DMS 273 treated with DMSO at 0.1 percent for 48 hours (cell line): Measurements from ENCODE around the gene ATP8B3.
"Not testable (repeated sequence)": the region's sequence is repeated elsewhere in the genome, so short reads cannot be mapped to it uniquely, and the experiment has no call there.

Experiments
- DNase-seq: peaks from one replicate; lab custom pipeline; 2025; lab: John Stamatoyannopoulos, UW

ATP8B3 gene

DNA sequence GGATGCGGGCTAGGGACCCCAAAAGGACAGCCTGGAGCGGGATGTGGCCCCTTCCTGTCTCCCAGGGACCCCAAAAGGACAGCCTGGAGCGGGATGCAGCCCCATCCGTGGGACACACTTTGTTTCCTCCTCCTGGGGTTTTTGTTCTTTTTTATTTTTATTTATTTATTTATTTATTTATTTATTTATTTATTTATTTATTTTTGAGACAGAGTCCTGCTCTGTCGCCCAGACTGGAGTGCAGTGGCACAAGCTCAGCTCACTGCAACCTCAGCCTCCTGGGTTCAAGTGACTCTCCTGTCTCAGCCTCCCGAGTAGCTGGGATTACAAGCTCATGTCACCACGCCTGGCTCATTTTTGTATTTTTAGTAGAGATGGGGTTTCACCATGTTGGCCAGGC, 14.8 kb downstream of the ATP8B3 start:
- DNase-seq, result not testable (repeated sequence)

DNA sequence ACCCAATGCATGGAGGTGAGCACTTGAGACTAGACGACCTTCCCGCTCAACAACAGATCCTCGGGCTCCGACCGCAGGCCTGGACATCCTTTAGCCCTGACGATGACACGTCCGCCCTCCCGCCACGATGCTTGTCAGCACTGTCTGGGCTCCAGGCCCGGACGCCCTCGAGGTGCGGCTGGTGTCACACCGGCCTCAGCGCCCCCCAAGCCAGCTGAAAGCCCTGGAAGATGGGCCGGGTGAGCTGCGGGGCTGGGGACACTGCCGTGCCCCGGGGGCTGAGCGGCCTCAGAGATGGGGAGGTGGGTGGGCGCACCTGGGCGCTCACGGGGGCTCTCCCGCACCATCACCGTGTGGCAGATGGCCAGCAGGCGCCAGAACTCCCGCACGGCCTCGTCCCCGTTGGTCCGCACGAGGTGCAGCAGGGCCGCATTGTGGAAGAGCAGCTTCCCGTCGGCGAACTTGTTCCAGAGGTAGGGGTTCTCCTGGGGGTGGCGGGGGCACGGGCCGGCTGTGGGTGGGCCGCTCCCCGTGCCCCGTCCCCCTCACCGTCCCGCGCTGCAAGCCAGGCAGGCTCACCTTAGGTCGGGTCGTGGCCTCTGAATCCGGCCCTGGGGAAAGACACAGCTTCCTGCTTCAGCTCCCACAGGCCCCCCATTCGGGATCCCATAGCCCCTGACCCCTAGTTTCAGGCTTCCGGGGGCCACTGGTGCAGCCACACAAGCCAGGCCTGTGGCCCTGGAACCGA, 15.5 kb downstream of the ATP8B3 start:
- DNase-seq, result no peak

- no peak for DNase-seq
Observed at GRCh38 chr19:1794424-1795172, 17.5 kb downstream of the ATP8B3 start.

DNA sequence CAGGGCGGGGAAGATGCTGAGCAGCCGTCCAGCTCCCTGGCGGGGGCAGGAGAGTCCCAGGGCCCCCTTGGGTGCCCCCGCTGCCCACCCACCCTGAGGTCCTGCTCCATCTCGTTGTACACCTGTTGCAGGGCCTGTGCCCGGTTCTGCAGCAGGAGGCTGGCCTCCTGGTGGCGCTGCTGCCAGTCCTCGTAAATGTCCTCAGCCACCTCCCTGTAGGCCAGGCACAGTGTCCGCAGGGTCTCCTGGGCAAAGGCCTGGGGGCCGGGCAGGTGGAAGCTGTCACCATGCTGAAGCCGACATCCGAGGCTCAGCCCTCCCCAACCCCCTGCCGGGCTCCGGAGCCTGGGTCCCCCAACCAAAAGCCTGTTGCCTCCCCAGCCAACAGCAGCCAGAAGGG, 20.2 kb downstream of the ATP8B3 start:
- no peak for DNase-seq

DNA sequence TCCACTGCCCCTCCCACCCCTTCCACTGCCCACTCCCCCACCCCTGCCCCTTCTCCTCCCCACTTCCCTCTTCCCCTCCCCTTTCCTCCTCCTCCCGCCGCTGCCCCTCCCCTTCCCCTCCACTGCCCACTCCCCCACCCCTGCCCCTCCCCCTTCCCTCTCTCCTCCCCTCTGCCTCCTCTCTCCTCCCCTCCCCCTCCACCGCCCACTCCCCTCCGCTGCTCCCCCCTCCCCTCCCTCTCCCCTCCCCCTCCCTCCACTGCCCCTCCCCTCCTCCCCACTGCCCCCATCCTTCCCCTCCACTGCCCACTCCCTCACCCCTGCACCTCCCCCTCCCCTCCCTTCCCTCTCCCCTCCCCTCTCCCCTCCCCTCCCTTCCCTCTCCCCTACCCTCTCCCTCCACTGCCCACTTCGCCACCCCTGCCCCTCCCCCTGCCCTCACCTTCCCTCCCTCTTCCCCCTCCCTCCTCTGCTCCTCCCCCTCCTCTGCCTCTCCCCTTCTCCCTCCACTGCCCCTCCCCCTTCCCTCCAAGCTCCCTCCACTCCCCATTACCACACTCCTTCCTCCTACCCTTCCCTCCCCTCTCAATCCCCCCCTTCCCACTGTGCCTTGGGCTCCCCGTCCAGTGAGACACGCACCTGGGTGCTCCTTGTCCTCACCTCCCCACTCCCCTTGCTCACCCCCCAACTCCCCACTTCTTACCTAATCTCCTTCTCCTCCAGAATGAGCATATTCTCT, 21.9 kb downstream of the ATP8B3 start:
- DNase-seq, result no peak

DNA sequence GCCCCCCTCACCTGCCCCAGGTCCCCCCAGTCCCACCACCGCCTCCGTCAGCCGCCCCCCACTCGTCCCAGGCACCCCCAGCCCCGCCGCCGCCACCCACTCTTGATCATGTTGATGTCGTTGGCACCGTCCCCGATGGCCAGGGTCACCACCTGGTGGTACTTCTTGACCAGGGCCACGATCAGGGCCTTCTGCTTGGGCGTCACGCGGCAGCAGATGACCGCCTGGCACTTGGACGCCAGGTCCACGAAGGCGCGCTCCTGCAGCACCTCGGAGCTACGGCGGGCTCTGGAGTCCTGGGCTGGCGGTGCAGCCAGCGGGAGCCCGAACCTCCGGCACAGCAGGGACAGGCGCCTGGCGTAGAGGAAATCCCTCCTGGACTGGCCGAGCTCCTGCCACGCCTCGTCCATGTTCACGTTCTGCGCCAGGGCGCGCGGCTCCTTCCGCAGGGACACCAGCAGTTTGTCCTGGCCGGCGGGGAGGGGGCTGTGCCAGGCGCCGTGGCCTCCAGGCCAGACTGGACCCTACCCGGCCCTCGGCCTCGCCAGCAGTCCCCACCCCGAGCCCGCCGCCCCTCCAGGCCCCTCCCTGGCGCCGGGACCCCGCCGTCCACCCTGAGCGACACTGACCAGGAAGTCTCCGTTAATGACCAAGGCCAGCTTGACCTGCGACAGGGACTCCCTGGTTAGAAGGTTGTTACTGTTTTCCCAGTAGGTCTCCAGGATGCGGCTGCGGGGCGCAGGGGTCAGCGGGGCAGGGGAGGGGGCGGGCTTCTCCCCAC, 22.6 kb downstream of the ATP8B3 start:
- DNase-seq, result no peak

DNA sequence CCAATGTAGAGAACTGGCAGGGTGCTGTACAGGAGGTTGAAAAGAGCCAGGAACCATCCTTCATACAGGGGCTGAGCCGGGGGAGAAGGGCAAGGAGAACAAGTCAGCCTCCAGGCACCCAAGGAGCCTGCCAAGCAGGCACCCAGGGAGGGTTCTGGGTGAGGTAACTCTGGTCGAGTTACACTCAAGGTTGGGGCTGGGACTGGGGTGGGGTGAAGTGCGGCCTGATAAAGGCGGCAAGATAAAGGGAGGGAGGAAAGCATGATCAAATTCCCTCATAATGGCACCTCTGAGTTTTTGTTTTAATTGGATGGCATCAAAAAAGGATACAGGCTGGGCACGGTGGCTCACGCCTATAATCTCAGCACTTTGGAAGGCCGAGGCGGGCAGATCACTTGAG, 25.0 kb downstream of the ATP8B3 start:
- DNase-seq, result no peak

DNA sequence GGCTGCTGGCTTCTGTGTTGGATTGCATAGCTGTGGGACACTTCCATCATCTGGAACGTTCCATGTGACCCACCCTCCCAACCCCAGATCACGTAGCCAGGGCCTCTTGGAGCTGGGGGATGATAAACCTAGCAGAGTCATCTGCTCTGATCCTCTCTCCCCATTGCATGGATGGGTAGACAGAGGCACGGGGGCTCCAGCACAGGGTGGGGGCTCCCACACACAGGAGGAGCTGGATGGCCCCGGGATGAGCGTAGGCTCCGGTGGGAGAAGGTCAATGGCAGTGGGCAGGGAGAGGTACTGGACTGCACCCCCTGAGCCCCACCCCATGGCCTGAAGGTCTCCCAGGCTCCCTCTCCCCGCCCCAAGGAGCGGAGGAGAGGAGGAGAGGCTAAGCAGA, 25.4 kb downstream of the ATP8B3 start:
- no peak for DNase-seq

GRCh38 chr19:1785310-1785709, 26.8 kb downstream of the ATP8B3 start:
- DNase-seq, result no peak

DNA sequence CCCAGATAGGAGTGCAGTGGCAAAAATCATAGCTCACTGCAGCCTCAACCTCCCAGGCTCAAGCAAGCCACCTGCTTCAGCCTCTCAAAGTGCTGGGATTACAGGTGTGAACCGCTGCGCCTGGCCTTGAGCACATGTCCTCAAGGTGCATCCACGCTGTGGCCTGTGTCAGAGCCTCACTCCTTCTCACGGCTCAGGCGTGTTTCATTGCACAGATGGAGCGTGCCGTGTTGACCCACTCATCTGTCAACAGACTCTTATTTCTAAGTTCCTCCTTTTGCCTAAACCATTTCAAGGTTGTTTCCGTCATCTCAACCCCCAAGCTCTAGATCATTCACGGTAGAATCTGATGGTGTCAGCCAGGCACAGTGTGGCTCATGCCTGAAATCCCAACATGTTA, 28.2 kb downstream of the ATP8B3 start:
- no peak for DNase-seq

GRCh38 chr19:1783354-1783753, 28.7 kb downstream of the ATP8B3 start:
- DNase-seq, result no peak

GRCh38 chr19:1782521-1782920, 29.6 kb downstream of the ATP8B3 start:
- DNase-seq, result no peak

DNA sequence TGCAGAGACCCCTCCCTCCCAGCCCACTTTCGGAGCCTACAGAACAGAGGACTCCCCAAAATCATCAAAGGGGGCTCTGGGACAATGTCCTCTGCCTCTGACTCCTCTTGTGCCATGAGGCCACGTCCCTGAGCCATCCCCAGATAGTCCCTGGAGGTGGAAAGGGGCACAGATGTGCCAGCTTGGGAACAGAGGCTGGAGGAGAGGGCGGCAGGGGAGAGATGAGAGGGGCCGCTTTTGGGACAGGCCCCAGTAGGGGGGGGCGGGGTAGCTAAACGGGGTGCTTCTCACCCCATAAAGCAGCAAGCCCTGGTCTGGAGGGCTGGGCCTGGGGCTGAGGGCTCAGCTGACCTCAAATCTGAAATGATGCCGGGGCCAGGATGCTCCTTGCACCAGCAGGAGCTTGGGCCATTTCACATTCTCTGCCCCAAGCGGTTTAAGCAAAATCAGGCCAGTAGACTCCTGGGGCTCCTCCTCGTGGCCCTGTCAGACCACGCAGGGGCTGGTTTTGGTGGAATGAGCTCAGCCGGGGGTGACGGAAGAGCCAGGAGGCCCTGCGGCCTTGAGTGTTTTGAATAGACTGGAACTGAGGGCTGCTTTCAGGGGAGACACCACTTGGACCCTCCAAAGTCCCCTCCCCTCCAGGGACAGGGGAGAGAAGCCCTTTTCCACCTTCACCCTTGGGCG, 31.7 kb downstream of the ATP8B3 start:
- no peak for DNase-seq

DNA sequence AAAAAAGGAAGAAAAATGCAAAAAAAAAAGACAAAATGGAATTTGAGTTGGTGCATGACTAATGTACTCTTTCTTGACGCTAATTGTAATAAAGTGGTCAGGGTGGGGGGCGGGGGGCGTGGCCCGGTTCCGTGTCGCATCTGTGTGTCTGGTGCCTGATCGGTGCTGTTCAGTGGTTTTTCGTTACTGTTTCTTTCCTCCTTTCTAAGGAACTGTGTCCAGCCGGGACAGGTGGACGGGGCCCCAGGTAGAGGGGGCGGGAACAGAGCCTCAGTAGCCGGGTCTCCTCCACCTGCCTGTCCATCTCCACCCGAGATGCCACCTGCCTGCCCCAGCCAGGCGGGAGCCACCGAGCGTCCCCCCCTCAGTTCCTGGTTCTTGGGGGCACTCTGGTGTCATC, 32.5 kb downstream of the ATP8B3 start:
- DNase-seq, result no peak

DNA sequence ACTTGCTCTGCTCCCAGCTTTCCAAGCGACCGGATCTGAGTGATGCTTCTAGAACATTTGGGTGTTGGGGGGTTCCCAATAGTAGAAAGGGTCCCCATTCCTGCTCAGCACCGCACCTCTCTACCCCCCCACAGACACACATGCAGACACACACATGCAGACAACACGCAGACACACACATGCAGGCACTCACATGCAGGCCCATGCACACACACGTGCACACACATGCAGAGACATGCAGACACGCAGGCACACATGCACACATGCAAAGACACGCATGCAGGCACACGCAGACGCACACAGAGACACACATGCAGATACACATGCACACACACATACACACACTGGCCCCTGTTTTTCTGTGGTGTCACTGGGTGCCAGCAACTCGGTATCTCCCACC, 34.9 kb downstream of the ATP8B3 start:
- DNase-seq, result no peak

DNA sequence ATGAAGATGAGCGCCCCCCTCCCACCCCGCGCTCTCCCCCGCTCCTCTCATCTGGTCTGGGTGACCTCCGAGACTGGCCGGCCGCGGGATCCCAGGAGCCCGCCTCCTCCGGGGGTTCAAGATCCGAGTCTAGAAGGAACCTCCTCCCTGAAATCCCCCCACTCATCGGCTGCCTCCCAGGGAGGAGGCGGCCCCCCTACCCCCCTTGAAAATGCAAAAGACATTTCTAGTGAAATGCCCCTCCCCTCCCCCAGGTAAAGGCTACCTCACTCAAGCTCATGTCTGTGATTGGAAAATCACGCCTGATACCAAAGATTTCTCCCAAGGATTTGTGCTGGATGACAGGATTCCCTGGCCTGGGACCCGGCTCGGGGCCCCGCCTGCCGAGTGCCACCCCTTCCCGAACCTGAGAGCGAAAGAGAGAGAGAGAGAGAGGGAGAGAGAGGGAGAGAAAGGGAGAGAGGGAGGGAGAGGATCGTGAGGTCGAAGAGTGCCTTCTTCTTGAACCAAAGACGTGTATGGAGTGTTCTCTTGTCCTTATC, 35.4 kb downstream of the ATP8B3 start:
- DNase-seq, result no peak

DNA sequence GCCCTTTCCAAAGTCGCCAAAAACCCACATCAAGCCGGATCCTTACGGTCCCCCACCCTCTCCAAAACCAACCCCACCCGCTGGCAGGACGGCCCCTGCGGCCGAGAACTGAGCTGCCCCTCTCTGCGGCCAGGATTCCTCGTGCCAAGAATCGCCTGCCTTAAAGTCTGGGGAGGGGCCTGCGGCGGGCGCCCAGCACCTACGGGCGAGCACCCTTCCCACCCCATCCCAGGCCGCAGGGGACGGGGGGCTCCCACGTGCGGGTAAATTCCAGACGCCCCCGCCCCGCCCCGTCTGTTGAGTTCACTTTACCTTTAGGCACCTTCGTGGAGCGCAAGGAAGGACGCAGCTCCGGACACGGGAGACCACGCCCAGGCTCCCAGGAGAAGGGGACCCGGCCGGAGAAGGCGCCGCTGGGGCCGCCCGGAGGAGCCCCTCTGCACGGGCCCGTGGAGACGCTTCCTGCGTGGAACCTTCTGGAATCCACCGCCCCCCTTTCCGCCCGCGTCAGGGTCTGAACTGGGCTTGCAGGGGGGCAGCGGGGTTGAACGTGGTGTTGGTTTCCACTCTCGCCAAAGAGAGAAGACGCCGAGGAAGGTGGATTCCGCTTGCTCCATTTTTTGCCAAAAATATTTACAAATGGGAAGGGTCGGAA, 36.0 kb downstream of the ATP8B3 start:
- DNase-seq, result no peak

DNA sequence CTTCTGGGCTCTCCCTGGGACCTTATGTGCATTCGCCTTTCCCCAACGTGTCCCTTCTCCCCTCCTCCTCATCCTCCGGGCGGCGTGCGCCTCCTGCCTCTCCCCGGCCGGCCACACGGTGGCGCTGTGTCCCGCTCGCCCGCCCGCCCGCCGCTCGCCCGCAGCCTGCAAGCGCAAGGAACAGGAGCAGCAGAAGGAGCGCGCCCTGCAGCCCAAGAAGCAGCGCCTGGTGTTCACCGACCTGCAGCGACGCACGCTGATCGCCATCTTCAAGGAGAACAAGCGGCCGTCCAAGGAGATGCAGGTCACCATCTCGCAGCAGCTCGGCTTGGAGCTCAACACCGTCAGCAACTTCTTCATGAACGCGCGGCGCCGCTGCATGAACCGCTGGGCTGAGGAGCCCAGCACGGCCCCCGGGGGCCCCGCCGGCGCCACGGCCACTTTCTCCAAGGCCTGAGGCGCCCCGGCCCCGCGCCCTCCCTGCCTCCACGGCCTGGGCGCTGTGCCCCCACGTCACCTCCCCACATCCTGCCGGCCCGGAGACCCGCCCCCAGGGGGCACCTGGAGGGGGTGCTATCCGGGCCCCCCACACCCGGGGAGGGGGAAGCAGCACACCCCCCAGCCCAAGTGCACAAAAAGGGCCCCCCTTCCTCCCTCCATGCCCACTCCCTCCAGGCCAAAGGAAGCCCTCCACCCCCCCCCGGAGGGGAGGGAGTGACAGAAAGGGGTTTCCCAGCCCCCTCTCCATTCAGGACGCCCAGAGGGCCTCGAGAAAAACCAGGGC, 36.9 kb downstream of the ATP8B3 start:
- no peak for DNase-seq

DNA sequence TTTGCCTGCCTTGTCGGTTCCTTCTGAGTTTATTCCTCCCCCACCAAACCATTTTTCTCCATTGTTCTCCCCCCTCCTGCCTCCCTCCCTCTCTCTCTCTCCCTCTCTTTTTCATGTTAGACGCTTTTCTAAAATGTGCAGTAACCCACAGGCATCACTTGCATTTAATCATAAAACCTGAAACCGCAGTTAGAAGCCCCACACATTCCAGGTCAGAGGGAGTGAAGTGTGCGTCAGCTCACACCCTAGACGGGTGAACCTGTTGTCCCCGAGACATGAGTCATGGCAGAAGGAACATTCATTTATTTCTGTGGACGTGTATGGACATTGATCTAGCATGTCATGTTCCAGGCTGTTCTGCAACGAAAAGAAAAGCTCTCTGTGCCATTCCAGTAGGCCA, 38.9 kb downstream of the ATP8B3 start:
- DNase-seq, result no peak
